Vagina (tissue), 2 donors: ENCODE data around the gene ZSWIM6.

Source experiments
- CTCF ChIP-seq, 3 experiments: fragments of 450-650 bp in 2 of 3; fragments of 200-600 bp in 1 of 3; sonication (generic) in 1 of 3; IDR thresholded peaks; one replicate each; pipeline ENCODE4 v1.5.1; 2017 to 2019; ENCODE audit warnings: antibody characterized with exemption in 3 of 3, mild to moderate bottlenecking in 2 of 3, moderate library complexity in 2 of 3
- POLR2A ChIP-seq, 2 donors: fragments of 450-650 bp; IDR thresholded peaks; one replicate each; pipeline ENCODE4 v1.6.1; 2017; ENCODE audit warnings: antibody characterized with exemption in 2 of 2, mild to moderate bottlenecking in 2 of 2, moderate library complexity in 2 of 2

GRCh38 chr5:61330341-61330844, 1.7 kb upstream of the ZSWIM6 start:
- TF ChIP-seq CTCF (IDR thresholded peaks at IDR 0.05) = no peak
- no peak for TF ChIP-seq POLR2A (IDR thresholded peaks at IDR 0.05)
